ENCODE data around the gene TM7SF2. TPM values are rescaled to one million over a fixed set of nuclear protein-coding genes. Genes with fewer than 3 reads are reported as not detected.
A peak's percentile ranks its signal among the peaks of the same experiment; 100 is the strongest.

TM7SF2 gene
- total and polyA plus RNA-seq, 2 of the 13 experiments (the other 11 are each of a cell fraction or from before 2014, with no cell fraction given), result 56.0 to 66.9 TPM

- TF ChIP-seq MBNL3 (CRISPR knock-in tag; conservative IDR thresholded peaks at IDR 0.05) (no peak), ZNF274 (CRISPR knock-in tag; IDR thresholded peaks at IDR 0.05) (no peak), MIER2 (CRISPR knock-in tag; IDR thresholded peaks at IDR 0.05) (no peak), SRF (IDR thresholded peaks at IDR 0.05; ENCODE audit: low read depth, low read length) (peak; percentile 67; the same call in 1 of the 2 replicates), ZNF225 (CRISPR knock-in tag; IDR thresholded peaks at IDR 0.05) (peak; percentile 44; the same call in 1 of the 2 replicates), ZSCAN9 (CRISPR knock-in tag; IDR thresholded peaks at IDR 0.05; ENCODE audit: borderline replicate concordance) (no peak; the same call in 1 of the 2 replicates), ZBTB20 (CRISPR knock-in tag; IDR thresholded peaks at IDR 0.05; ENCODE audit: borderline replicate concordance, low read depth) (no peak), ZNF256 (CRISPR knock-in tag; conservative IDR thresholded peaks at IDR 0.05) (no peak), ISL2 (CRISPR knock-in tag; IDR thresholded peaks at IDR 0.05) (peak; percentile 74), ZNF207 (IDR thresholded peaks at IDR 0.05; ENCODE audit: borderline replicate concordance) (no peak), PLRG1 (conservative IDR thresholded peaks at IDR 0.05) (no peak), ZNF253 (CRISPR knock-in tag; IDR thresholded peaks at IDR 0.05; ENCODE audit: borderline replicate concordance) (no peak), FOXC1 (CRISPR knock-in tag; IDR thresholded peaks at IDR 0.05; ENCODE audit: borderline replicate concordance) (peak; percentile 62; the same call in 1 of the 2 replicates), SMARCE1 (IDR thresholded peaks at IDR 0.05; ENCODE audit: borderline replicate concordance) (no peak), KAT7 (CRISPR knock-in tag; IDR thresholded peaks at IDR 0.05; ENCODE audit: borderline replicate concordance) (no peak), SYNCRIP (IDR thresholded peaks at IDR 0.05; ENCODE audit: insufficient read depth, low read depth, low read length) (no peak), SOX5 (CRISPR knock-in tag; IDR thresholded peaks at IDR 0.05; ENCODE audit: borderline replicate concordance) (no peak), DPF2 (CRISPR knock-in tag; IDR thresholded peaks at IDR 0.05; ENCODE audit: borderline replicate concordance, low read depth) (no peak), MYNN (CRISPR knock-in tag; IDR thresholded peaks at IDR 0.05; ENCODE audit: low read depth) (no peak), ZNF788 (CRISPR knock-in tag; IDR thresholded peaks at IDR 0.05; ENCODE audit: borderline replicate concordance) (peak; percentile 82; the same call in 1 of the 2 replicates)
- TF ChIP-seq, protein P1, sequence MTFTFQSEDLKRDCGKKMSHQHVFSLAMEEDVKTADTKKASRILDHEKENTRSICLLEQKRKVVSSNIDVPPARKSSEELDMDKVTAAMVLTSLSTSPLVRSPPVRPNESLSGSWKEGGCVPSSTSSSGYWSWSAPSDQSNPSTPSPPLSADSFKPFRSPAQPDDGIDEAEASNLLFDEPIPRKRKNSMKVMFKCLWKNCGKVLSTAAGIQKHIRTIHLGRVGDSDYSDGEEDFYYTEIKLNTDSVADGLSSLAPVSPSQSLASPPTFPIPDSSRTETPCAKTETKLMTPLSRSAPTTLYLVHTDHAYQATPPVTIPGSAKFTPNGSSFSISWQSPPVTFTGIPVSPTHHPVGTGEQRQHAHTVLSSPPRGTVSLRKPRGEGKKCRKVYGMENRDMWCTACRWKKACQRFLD (CRISPR knock-in tag; IDR thresholded peaks at IDR 0.05; ENCODE audit: borderline replicate concordance), result peak; percentile 42; the same call in 1 of the 2 replicates
- TF ChIP-seq, protein P2, sequence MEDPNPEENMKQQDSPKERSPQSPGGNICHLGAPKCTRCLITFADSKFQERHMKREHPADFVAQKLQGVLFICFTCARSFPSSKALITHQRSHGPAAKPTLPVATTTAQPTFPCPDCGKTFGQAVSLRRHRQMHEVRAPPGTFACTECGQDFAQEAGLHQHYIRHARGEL (CRISPR knock-in tag; IDR thresholded peaks at IDR 0.05), result no peak
- TF ChIP-seq, protein P3, sequence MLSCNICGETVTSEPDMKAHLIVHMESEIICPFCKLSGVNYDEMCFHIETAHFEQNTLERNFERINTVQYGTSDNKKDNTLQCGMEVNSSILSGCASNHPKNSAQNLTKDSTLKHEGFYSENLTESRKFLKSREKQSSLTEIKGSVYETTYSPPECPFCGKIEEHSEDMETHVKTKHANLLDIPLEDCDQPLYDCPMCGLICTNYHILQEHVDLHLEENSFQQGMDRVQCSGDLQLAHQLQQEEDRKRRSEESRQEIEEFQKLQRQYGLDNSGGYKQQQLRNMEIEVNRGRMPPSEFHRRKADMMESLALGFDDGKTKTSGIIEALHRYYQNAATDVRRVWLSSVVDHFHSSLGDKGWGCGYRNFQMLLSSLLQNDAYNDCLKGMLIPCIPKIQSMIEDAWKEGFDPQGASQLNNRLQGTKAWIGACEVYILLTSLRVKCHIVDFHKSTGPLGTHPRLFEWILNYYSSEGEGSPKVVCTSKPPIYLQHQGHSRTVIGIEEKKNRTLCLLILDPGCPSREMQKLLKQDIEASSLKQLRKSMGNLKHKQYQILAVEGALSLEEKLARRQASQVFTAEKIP (CRISPR knock-in tag; IDR thresholded peaks at IDR 0.05; ENCODE audit: borderline replicate concordance), result 0 out of 2 replicates have a peak, but pooled peaks have one; percentile 74
- TF ChIP-seq, protein P4, sequence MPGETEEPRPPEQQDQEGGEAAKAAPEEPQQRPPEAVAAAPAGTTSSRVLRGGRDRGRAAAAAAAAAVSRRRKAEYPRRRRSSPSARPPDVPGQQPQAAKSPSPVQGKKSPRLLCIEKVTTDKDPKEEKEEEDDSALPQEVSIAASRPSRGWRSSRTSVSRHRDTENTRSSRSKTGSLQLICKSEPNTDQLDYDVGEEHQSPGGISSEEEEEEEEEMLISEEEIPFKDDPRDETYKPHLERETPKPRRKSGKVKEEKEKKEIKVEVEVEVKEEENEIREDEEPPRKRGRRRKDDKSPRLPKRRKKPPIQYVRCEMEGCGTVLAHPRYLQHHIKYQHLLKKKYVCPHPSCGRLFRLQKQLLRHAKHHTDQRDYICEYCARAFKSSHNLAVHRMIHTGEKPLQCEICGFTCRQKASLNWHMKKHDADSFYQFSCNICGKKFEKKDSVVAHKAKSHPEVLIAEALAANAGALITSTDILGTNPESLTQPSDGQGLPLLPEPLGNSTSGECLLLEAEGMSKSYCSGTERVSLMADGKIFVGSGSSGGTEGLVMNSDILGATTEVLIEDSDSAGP (CRISPR knock-in tag; IDR thresholded peaks at IDR 0.05; ENCODE audit: borderline replicate concordance), result peak; percentile 74
Measured at GRCh38 chr11:65117206-65118096, 5.8 kb downstream of the TM7SF2 start, which contains the start of gene ZNHIT2 (continued).

Measured in HepG2 (cell line).